ENCODE data around the gene TIPARP. TPM values are rescaled to one million over a fixed set of nuclear protein-coding genes. Genes with fewer than 3 reads are reported as not detected.
A peak's percentile ranks its signal among the peaks of the same experiment; 100 is the strongest.
"Not testable (repeated sequence)": the region's sequence is repeated elsewhere in the genome, so short reads cannot be mapped to it uniquely, and the experiment has no call there.

The TIPARP gene
- polyA plus RNA-seq, 10 donors: 7.2 to 10.9 (median 8.7) TPM

GRCh38 chr3:156739976-156740375, 65.6 kb downstream of the TIPARP start:
- DNase-seq: no peak

- not testable (repeated sequence) for DNase-seq
These were observed 66.2 kb downstream of the TIPARP start for GRCh38 chr3:156740581-156740980.

- DNase-seq: peak in 1 of 3 donors; percentile 11
These were observed 67.5 kb downstream of the TIPARP start for GRCh38 chr3:156741935-156742334.

GRCh38 chr3:156742401-156742800, 68.0 kb downstream of the TIPARP start:
- no peak for DNase-seq

GRCh38 chr3:156743859-156744258, 69.5 kb downstream of the TIPARP start:
- DNase-seq: no peak

- DNase-seq: no peak
These were observed 70.2 kb downstream of the TIPARP start for GRCh38 chr3:156744631-156745030.

- DNase-seq: no peak
These were observed 71.4 kb downstream of the TIPARP start for GRCh38 chr3:156745766-156746165.

- no peak for DNase-seq
These were observed 72.7 kb downstream of the TIPARP start for GRCh38 chr3:156747046-156747445.

GRCh38 chr3:156749244-156749643, 74.9 kb downstream of the TIPARP start:
- peak in 2 of 3 donors; percentile 16 to 52 for DNase-seq

GRCh38 chr3:156750191-156750873, 75.9 kb downstream of the TIPARP start:
- DNase-seq: peak in 2 of 3 donors; percentile 22 to 43

GRCh38 chr3:156750874-156751245, 76.5 kb downstream of the TIPARP start:
- DNase-seq: peak in 1 of 3 donors; percentile 26

- peak in 2 of 3 donors; percentile 76 to 85 for DNase-seq
These were observed 77.2 kb downstream of the TIPARP start for GRCh38 chr3:156751461-156752025.

Other genes with a start within 250 kb of the TIPARP start
- gene SSR3, start 119.5 kb upstream of the TIPARP start, polyA plus RNA-seq (ENCODE audit: insufficient read length in 10 of 10): 100 to 1,000 TPM in 6 of 10 donors, 10 to 100 TPM in 4; 91.3 to 124 (median 101) TPM
- gene LEKR1, start 151.8 kb downstream of the TIPARP start, polyA plus RNA-seq (ENCODE audit: insufficient read length in 10 of 10): 1 to 10 TPM in 1 of 10 donors, under 1 TPM in 9; 0.18 to 1.2 (median 0.56) TPM

All from muscle of back (tissue), 11 donors.